Activated T-helper 1 cell treated with anti-CD3 and anti-CD28 coated beads, Interleukin-2, amount 50 U/mL, for 16 hours (primary cell): ENCODE measurements around the gene NKAPL.
"Not testable (repeated sequence)": the region's sequence is repeated elsewhere in the genome, so short reads cannot be mapped to it uniquely, and the experiment has no call there.

ENCODE experiments used
- DNase-seq, 2 donors: peaks; one replicate each; pipeline ENCODE4 v3.0.0-alpha.2; 2020; ENCODE audit warnings: low read depth in 1 of 2, low spot score in 1 of 2

The NKAPL gene

DNA sequence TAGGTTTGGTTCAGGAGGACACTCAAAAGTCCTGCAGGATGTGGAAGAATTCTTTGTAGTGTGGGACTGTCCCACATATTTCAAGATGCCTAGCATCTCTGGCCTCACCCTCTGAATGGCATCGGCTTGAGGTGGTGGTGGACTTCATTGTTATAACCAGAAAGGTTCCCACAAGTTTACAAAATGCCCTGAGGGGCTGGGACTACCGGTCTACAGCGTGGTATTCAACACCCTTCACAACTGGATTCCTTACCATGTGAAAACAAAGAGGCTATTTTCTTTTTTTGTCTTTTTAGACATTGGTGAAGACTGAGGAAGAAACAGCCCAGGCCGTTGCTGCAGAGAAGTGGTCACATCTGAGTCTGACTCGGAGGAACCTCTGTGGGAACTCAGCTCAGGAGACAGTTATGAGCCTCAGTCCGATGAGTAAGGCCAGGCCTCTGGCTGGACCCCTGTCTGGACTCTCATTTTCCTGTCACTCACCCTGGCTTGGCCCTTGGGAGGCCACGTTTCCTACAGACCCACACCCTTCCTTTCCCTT lies 37.5 kb downstream of the NKAPL start:
- DNase-seq: no peak

GRCh38 chr6:28303570-28303969 lies 44.5 kb downstream of the NKAPL start:
- no peak for DNase-seq

DNA sequence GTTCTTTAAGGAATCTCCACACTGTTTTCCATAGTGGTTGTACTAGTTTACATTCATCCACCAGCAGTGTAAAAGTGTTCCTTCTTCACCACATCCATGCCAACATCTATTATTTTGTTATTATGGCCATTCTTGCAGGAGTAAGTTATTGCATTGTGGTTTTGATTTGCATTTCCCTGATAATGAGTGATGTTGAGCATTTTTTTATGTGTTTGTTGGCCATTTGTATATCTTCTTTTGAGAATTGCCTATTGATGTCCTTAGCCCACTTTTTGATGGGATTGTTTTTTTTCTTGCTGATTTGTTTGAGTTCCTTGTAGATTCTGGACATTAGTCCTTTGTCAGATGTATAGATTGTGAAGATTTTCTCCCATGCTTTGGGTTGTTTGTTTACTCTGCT lies 47.3 kb downstream of the NKAPL start:
- DNase-seq: not testable (repeated sequence)
